HL-60/S4 (cell line): ENCODE data around the gene NOTCH4.

Experiments
- in situ Hi-C: fragments of 300-500 bp; cut with MboI; formaldehyde crosslinking; loops from 2 replicates; pipeline ENCODE4 v1.14.3; 2022; ENCODE audit warnings: low sequenced_read_pairs

NOTCH4 gene

GRCh38 chr6:32167761-32168262 is 56.1 kb downstream of the NOTCH4 start:
- in situ Hi-C loops: no loop called here

GRCh38 chr6:32167154-32167760 is 56.6 kb downstream of the NOTCH4 start:
- in situ Hi-C loops: no loop called here

- in situ Hi-C loops: no loop called here
These were observed 57.3 kb downstream of the NOTCH4 start for GRCh38 chr6:32166411-32167061.

- in situ Hi-C loops: no loop called here
These were observed 59.6 kb downstream of the NOTCH4 start, which contains the start of gene EGFL8 for GRCh38 chr6:32164295-32164694. Gene EGFL8, plus strand, starts transcription at chr6:32164595. Its CDS starts 1,571 bp downstream, at chr6:32166166.

GRCh38 chr6:32163559-32164258 is 60.2 kb downstream of the NOTCH4 start:
- in situ Hi-C loops: no loop called here

- in situ Hi-C loops: no loop called here
These were observed 65.8 kb downstream of the NOTCH4 start for GRCh38 chr6:32158052-32158451.

- in situ Hi-C loops: no loop called here
These were observed 67.0 kb downstream of the NOTCH4 start for GRCh38 chr6:32156891-32157290.

- in situ Hi-C loops: no loop called here
These were observed 69.2 kb downstream of the NOTCH4 start for GRCh38 chr6:32154514-32155161.

GRCh38 chr6:32153564-32154513 is 70.0 kb downstream of the NOTCH4 start, which contains the start of gene PPT2:
Gene PPT2, plus strand, starts transcription at chr6:32154141. Its CDS starts 454 bp downstream, at chr6:32154595.
- in situ Hi-C loops: no loop called here

GRCh38 chr6:32152769-32153563 is 70.9 kb downstream of the NOTCH4 start:
- in situ Hi-C loops: no loop called here

- in situ Hi-C loops: no loop called here
These were observed 71.8 kb downstream of the NOTCH4 start, which contains the start of gene PRRT1 for GRCh38 chr6:32151863-32152768. Gene PRRT1, minus strand, starts transcription at chr6:32151939. Its CDS starts 112 bp downstream, at chr6:32151827.

GRCh38 chr6:32151181-32151862 is 72.5 kb downstream of the NOTCH4 start:
- in situ Hi-C loops: no loop called here

GRCh38 chr6:32149932-32150870 is 73.7 kb downstream of the NOTCH4 start:
- in situ Hi-C loops: no loop called here

GRCh38 chr6:32149092-32149755 is 74.6 kb downstream of the NOTCH4 start:
- in situ Hi-C loops: no loop called here

- in situ Hi-C loops: no loop called here
These were observed 75.4 kb downstream of the NOTCH4 start for GRCh38 chr6:32148289-32149091.
